Measurements from ENCODE around the gene RIIAD1.

Gene RIIAD1

DNA sequence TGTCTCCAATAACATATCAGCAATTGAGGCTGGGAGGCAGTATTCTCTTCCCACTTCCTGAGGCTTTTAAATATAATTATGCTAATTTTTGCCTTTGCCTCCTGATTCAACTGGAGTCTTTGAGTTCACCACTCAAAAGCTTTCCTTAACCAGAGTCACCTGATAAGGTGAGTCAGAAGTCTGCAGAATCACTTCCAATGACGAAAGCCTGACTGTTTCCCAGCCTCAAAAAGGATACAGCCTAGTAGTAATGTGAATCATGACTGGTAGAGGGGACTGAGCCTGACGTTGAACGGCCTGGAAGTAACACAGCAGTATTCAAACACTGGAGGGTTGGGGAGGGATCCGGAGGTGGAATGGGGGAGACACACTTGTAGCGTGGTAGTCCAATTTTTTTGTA, 52.4 kb downstream of the RIIAD1 start:
- no peak for DNase-seq (ENCODE audit: low spot score)
- in situ Hi-C loops (cut with MboI; ENCODE audit: low sequenced_read_pairs, unreplicated experiment): no loop called here
- TF ChIP-seq, protein P1, sequence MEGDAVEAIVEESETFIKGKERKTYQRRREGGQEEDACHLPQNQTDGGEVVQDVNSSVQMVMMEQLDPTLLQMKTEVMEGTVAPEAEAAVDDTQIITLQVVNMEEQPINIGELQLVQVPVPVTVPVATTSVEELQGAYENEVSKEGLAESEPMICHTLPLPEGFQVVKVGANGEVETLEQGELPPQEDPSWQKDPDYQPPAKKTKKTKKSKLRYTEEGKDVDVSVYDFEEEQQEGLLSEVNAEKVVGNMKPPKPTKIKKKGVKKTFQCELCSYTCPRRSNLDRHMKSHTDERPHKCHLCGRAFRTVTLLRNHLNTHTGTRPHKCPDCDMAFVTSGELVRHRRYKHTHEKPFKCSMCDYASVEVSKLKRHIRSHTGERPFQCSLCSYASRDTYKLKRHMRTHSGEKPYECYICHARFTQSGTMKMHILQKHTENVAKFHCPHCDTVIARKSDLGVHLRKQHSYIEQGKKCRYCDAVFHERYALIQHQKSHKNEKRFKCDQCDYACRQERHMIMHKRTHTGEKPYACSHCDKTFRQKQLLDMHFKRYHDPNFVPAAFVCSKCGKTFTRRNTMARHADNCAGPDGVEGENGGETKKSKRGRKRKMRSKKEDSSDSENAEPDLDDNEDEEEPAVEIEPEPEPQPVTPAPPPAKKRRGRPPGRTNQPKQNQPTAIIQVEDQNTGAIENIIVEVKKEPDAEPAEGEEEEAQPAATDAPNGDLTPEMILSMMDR (IDR thresholded peaks at IDR 0.05; ENCODE audit: borderline replicate concordance, control extremely low read depth, extremely low read depth, insufficient read depth, missing control alignments): no peak

DNA sequence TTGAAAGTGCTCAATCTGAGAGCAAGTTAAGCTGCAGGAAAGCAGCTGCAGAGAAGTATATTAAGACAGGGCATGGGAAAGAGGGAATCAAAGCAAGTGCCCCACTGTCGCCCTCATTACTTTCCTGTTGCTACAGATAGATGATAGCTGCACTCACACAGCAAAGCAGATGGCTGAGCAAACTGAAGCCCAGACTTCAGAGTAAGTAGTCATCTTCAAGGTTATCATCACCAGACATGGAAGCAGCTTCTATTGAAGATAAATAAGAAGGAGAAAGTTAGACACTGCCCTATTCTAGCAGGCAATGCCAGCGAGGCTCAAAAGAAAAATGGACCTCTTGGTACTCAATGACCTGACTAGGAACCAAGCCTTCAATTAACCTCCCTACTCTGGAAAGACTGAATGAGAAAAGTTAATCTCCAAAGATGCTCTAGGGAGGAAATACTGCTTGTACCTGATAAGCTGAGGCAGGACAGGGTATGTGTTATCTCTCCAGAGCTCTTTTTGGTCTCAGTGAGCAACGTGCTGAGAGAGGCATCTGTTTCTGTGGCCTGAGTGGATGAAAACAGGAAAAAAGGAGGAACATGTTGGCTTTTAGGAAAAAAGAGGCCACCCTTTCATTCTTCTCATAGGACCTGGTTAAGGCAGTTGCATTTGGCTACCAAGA, 53.1 kb downstream of the RIIAD1 start:
- DNase-seq (ENCODE audit: low spot score): no peak
- in situ Hi-C loops (cut with MboI; ENCODE audit: low sequenced_read_pairs, unreplicated experiment): no loop called here
- TF ChIP-seq, protein P1 (IDR thresholded peaks at IDR 0.05; ENCODE audit: borderline replicate concordance, control extremely low read depth, extremely low read depth, insufficient read depth, missing control alignments): no peak

DNA sequence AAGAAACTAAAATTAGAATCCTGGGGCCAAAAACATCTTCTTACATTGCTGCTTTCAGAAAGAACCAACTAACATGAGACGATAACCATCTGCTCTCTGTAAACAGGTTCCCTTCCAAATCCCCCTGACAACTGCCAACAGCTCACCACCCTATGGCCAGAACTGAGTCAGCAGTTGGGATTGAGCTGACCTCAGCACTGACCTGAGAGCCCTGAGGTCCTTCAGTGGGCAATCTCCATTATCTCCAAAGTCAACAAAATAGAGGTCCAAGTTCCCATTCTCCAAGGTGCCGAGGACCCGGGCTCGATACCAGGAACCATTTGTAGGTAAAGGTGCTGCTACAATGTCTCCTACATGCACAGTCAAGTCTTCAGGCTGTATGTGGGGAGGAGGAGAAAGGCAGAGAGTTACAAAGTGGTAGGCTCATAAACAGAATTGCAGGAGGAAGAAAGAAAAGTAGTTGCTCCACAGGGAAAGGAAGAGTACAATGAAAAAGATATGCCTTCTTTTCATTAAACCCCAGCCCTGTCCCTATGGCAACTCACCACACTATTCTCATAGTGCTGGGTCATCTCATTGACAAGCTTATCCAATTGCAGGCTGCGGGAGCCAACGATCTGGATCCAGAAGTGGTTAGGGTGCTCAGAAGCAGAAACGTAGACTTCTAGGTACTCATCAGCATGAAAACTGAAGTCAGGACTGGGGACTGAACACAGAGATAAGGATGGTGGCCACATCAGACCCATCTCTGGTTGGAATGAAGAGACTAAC, 54.8 kb downstream of the RIIAD1 start:
- no peak for DNase-seq (ENCODE audit: low spot score)
- TF ChIP-seq, protein P1 (IDR thresholded peaks at IDR 0.05; ENCODE audit: borderline replicate concordance, control extremely low read depth, extremely low read depth, insufficient read depth, missing control alignments): no peak
- in situ Hi-C loops (cut with MboI; ENCODE audit: low sequenced_read_pairs, unreplicated experiment): no loop called here

DNA sequence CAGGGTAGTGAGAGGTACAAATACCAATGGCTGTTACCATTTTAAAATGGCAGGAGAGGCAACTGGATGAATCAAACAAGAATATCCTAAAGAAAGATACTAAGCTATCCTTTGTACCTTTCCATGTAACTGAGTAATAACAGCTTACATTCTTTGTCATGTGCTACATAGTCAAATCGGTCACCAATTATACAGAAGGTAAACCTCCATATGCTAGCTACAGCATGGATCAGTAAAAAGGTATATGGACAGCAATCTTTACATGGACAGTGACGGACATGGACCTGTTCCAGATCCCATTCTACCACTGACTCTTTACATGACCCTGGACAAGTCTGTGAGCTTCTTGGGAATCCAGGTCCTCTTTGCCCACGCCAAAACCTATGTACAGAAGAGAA, 55.3 kb downstream of the RIIAD1 start:
- TF ChIP-seq, protein P1 (IDR thresholded peaks at IDR 0.05; ENCODE audit: borderline replicate concordance, control extremely low read depth, extremely low read depth, insufficient read depth, missing control alignments): no peak
- DNase-seq (ENCODE audit: low spot score): no peak
- in situ Hi-C loops (cut with MboI; ENCODE audit: low sequenced_read_pairs, unreplicated experiment): no loop called here

DNA sequence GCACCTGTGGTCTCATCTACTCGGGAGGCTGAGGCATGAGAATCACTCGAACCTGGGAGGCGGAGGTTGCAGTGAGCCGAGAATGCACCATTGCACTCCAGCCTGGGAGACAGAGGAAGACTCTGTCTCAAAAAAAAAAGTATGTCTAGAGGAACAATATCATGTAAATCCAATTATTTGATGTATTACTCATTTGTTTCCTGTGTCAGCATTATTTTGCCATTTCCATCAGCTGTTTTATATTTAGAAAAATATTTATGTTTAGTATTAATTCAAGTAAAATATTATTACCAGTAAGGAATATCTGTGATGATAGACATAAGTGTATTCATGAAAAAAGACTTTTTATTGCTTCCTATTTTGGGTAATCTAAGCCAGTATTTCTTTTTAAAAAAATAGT, 56.0 kb downstream of the RIIAD1 start:
- in situ Hi-C loops (cut with MboI; ENCODE audit: low sequenced_read_pairs, unreplicated experiment): no loop called here
- DNase-seq (ENCODE audit: low spot score): no peak
- TF ChIP-seq, protein P1 (IDR thresholded peaks at IDR 0.05; ENCODE audit: borderline replicate concordance, control extremely low read depth, extremely low read depth, insufficient read depth, missing control alignments): no peak

All from GM13976 (cell line).